Measurements from ENCODE around the gene LRP6. TPM values are rescaled to one million over a fixed set of nuclear protein-coding genes. Genes with fewer than 3 reads are reported as not detected.

Gene LRP6
- total and polyA plus RNA-seq, 2 of the 13 experiments (the other 11 are each of a cell fraction or from before 2014, with no cell fraction given): 33.8 to 42.0 TPM

DNA sequence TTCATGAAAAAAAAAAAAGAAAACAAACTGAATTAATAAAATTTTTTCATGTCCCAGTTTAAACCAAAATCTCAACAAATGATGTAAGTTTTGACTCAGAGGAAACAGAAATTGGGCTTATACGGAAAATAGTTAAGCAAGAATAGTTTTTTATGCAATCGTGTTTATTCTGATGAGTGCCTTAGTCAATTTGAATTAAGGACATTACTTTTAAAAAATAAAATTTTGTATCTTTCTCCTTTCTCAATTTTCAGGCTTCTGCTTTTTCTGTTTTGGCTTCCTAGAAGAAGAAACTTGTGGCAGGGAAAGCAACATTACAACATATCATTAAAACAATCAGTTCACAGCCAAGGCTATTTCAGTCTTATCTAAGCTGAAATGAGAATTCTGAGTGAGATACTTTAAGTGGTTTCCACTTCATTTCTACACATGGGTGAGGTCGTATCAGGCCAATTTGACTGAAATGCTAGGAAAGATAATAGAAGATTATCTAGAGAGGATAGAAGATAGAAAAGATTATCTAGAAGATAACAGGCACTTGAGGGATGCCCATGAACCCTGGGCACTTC is 143.7 kb downstream of the LRP6 start (continued):
- TF ChIP-seq, protein P1, sequence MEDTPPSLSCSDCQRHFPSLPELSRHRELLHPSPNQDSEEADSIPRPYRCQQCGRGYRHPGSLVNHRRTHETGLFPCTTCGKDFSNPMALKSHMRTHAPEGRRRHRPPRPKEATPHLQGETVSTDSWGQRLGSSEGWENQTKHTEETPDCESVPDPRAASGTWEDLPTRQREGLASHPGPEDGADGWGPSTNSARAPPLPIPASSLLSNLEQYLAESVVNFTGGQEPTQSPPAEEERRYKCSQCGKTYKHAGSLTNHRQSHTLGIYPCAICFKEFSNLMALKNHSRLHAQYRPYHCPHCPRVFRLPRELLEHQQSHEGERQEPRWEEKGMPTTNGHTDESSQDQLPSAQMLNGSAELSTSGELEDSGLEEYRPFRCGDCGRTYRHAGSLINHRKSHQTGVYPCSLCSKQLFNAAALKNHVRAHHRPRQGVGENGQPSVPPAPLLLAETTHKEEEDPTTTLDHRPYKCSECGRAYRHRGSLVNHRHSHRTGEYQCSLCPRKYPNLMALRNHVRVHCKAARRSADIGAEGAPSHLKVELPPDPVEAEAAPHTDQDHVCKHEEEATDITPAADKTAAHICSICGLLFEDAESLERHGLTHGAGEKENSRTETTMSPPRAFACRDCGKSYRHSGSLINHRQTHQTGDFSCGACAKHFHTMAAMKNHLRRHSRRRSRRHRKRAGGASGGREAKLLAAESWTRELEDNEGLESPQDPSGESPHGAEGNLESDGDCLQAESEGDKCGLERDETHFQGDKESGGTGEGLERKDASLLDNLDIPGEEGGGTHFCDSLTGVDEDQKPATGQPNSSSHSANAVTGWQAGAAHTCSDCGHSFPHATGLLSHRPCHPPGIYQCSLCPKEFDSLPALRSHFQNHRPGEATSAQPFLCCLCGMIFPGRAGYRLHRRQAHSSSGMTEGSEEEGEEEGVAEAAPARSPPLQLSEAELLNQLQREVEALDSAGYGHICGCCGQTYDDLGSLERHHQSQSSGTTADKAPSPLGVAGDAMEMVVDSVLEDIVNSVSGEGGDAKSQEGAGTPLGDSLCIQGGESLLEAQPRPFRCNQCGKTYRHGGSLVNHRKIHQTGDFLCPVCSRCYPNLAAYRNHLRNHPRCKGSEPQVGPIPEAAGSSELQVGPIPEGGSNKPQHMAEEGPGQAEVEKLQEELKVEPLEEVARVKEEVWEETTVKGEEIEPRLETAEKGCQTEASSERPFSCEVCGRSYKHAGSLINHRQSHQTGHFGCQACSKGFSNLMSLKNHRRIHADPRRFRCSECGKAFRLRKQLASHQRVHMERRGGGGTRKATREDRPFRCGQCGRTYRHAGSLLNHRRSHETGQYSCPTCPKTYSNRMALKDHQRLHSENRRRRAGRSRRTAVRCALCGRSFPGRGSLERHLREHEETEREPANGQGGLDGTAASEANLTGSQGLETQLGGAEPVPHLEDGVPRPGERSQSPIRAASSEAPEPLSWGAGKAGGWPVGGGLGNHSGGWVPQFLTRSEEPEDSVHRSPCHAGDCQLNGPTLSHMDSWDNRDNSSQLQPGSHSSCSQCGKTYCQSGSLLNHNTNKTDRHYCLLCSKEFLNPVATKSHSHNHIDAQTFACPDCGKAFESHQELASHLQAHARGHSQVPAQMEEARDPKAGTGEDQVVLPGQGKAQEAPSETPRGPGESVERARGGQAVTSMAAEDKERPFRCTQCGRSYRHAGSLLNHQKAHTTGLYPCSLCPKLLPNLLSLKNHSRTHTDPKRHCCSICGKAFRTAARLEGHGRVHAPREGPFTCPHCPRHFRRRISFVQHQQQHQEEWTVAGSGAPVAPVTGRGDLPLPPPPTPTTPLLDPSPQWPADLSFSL (CRISPR knock-in tag; IDR thresholded peaks at IDR 0.05): no peak
- no peak for TF ChIP-seq ZNF639 (CRISPR knock-in tag; conservative IDR thresholded peaks at IDR 0.05)
- no peak for TF ChIP-seq LBX2 (CRISPR knock-in tag; IDR thresholded peaks at IDR 0.05; ENCODE audit: borderline replicate concordance)
- no peak for TF ChIP-seq ZNF337 (CRISPR knock-in tag; IDR thresholded peaks at IDR 0.05; ENCODE audit: borderline replicate concordance, low read depth)
- no peak for TF ChIP-seq RAD51 (IDR thresholded peaks at IDR 0.05; ENCODE audit: borderline replicate concordance)

All from HepG2 (cell line).